Caki2 (cell line): ENCODE measurements around the gene TBCB. TPM values are rescaled to one million over a fixed set of nuclear protein-coding genes. Genes with fewer than 3 reads are reported as not detected.
"Not testable (repeated sequence)": the region's sequence is repeated elsewhere in the genome, so short reads cannot be mapped to it uniquely, and the experiment has no call there.

Experiments used
- DNase-seq: peaks from one replicate; pipeline ENCODE4 v3.0.0-alpha.2; 2015; ENCODE audit warnings: low read depth
- in situ Hi-C: cut with HindIII; loops from 2 replicates; pipeline ENCODE4 v1.10.0; 2016; ENCODE audit warnings: low sequenced_read_pairs, low pct_unique_long_range_greater_than_20kb, mixed read lengths
- total RNA-seq: library from RNA; depleted of rRNA; stranded (reverse); fragments of >200 nt; shearing (Covaris generic); gene quantifications from 2 replicates; pipeline ENCODE4 v1.2.3, GENCODE V29; 2014; ENCODE audit warnings: low replicate concordance; rRNA removed

Gene TBCB
- total RNA-seq, result 369 and 423 TPM in 2 replicates

- in situ Hi-C loops, result no loop called here
- DNase-seq, result peak; percentile 67
Measured at GRCh38 chr19:36115453-36116343, at the start of gene TBCB. TBCB (plus strand) TSS chr19:36115468; CDS start chr19:36115561, 93 bp downstream.

DNA sequence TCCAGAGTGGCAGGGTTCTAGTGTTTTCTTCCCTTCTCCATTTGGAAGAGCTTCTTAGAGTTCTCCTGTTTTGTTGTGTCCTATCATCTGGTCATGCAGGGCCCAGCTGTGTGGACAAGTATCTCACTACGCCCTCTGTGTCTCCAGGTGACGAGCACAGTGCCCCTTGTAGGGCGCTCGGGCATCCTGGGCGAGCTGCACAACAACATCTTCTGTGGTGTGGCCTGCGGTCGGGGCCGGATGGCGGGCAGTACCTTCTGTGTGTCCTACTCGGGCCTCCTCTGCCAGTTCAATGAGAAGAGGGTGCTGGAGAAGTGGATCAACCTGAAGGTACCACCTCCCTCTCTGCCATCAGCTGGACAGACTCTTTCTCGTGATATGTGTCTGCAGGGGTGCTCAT lies 47.6 kb upstream of the TBCB start:
- in situ Hi-C loops, result no loop called here
- DNase-seq, result no peak

- DNase-seq, in situ Hi-C loops: not testable (repeated sequence)
Measured at GRCh38 chr19:36068810-36069499, 46.3 kb upstream of the TBCB start.

DNA sequence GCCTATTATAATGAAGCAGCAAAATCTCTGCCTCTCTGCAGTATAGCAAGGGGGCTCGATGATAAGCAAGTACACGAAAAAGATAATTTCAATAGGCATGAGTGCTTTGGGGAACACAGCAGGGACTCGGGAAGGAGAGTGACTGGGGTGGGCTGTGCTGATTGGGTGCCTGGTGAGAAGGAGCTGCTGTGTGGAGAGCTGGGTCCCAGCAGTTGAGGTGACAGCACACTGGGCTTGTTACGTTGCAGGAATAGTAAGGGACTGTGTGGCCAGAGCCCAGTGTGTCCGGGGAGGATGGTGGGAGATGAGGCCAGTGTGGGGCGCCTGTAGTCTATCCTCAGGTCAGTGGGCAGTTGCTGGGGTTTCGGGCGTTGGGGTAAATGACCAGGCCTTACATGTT lies 43.2 kb upstream of the TBCB start:
- no peak for DNase-seq
- in situ Hi-C loops, result no loop called here

DNA sequence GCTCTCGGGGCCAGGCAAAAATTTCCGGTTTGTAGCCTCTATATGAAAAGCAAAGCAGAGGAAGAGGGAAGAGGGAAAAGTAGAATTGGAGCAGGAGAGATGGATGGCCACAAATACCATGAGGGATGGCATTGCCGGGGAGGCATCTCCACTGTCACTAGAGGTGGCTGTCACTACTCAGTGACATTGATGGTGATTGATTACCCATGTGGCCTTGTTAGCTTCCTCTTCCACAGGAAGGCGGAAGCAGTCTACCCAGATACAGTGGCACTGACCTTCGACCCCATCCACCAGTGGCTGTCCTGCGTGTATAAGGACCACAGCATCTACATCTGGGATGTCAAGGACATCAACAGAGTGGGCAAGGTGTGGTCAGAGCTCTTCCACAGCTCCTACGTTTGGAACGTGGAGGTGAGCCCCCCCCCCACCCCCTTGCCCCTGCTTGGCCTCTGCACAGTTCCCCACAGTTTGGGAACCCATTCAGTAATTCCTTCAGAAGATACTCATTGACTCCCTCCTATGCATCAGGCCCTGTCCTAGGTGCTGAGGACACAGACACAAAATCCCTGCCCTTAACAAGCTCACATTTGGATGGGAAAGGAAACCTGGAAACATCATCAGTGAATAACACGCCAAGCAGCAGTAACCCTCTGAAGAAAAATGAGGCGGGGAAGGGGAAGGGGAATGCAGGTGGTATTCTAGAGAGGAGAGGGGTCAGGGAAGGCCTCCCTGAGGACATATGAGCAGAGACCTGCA lies 42.0 kb upstream of the TBCB start:
- no peak for DNase-seq
- in situ Hi-C loops, result no loop called here

DNA sequence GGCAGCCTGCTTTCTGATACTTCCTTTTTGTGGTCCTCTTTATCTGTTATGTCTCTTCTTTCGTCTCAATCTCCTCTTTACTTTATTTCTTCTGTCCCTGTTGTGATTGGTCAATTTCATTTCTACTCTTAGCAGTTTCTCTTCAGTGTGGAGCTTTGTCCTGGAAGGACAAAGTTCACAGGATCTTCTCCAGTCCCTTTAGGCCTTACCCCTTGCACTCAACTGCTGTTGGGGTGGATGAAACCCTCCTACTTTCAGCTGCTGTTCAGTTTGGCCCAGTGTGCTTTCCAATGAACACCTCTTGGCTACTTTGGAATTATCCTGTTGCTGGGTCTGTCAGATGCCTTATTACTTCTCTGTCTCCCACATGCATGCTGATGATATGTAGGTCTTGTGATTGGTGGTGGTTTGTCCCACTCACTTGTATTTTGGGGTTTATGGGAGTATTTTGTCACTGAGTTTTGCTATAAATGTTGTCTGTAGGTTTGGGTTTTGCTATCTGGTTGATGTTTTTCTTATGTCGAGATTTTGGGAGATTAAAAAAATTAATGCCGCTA lies 35.8 kb upstream of the TBCB start:
- DNase-seq, result no peak
- in situ Hi-C loops, result no loop called here

DNA sequence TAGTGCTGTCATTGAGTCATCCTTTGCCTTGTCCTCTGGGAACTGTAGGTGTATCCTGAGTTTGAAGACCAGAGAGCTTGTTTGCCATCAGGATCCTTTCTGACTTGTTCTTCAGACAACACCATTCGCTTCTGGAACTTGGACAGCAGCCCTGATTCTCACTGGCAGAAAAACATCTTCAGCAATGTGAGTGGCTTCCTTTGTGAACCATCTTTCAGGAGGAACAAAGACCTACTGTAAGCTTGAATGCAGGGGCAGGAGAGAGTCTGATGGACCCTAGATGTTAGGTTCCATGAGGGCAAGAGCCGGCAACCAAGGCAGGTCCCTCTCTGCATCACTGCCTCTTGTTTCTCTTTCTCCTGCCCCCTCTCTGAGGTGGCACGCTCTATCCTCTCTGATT lies 33.9 kb upstream of the TBCB start:
- in situ Hi-C loops, result no loop called here
- no peak for DNase-seq

DNA sequence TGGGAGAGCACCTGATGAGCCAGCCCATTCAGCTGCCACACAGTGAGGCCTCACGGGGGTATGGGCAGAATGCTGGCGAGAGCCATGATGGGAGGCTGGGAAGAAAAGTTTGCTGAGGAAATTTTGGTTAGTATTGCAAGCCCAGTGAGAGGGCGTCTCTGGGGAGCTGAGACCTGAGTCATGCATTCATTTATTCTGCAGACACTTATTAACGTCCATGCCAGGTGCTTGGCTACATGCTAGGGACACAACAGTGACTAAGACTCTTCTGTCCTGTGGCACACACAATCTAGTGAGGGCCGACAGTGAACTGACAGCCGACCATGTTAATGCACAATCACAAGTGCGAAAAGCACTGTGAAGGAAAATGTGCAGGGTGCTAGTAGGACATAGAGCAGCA lies 33.4 kb upstream of the TBCB start:
- in situ Hi-C loops, result no loop called here
- DNase-seq, result no peak

- in situ Hi-C loops, result no loop called here
- no peak for DNase-seq
Measured at GRCh38 chr19:36082916-36083315, 32.4 kb upstream of the TBCB start.

DNA sequence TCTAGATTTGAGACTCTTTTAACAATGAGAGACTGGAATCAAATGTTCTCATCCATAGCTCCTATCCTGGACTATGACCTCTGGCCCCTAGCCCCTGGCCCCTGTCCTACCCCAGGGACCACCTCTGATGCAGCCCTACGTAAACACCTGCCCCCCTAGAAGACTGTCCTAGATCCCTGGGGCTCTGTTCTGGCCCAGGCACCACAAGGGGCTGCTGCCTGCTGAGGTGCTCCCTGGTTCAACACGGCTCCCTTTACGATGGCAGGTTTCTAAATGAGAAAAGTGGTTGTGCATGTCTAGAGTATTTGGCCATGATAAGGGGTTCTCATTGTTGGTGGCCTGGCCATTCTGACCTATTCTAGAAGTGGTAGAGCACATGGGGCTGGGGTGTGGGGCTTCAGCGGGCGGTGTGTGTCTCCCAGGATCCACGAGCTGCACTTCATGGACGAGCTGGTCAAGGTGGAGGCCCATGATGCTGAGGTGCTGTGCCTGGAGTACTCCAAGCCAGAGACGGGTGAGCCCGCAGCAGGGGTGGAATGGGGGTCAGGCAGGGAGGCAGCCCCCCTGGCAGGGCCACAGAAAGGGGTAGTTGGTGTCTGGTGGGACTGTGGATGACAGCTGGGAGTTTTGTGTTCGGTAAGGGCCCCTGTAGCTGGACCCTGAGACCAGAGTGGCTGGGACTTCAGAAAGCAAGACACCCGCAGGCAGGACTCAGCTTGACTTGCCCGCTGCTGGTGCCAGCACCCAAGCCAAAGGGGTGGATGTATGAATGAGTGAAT lies 30.8 kb upstream of the TBCB start:
- in situ Hi-C loops, result no loop called here
- no peak for DNase-seq

GRCh38 chr19:36086326-36086725 lies 28.9 kb upstream of the TBCB start:
- no peak for DNase-seq
- in situ Hi-C loops, result no loop called here

GRCh38 chr19:36089847-36090246 lies 25.4 kb upstream of the TBCB start:
- DNase-seq, result no peak
- in situ Hi-C loops, result no loop called here

- in situ Hi-C loops, result no loop called here
- DNase-seq, result no peak
Measured at GRCh38 chr19:36090910-36091695, 24.2 kb upstream of the TBCB start.

DNA sequence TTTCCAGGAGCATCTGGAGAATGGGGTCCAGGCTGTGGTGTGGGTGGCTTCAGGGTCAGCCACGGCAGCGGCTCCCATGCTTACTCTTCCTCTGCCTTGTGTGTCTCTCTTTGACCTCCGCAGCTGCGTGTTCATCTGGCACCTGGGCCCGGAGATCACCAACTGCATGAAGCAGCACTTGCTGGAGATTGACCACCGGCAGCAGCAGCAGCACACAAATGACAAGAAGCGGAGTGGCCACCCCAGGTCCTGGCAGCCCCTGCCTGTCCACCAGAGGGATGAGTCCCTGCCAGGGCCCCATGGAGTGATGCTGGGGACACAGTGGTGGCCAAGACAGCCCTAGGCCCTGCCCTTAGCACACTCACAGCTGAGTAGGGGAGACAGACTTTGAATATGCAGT lies 22.7 kb upstream of the TBCB start:
- in situ Hi-C loops, result no loop called here
- no peak for DNase-seq

DNA sequence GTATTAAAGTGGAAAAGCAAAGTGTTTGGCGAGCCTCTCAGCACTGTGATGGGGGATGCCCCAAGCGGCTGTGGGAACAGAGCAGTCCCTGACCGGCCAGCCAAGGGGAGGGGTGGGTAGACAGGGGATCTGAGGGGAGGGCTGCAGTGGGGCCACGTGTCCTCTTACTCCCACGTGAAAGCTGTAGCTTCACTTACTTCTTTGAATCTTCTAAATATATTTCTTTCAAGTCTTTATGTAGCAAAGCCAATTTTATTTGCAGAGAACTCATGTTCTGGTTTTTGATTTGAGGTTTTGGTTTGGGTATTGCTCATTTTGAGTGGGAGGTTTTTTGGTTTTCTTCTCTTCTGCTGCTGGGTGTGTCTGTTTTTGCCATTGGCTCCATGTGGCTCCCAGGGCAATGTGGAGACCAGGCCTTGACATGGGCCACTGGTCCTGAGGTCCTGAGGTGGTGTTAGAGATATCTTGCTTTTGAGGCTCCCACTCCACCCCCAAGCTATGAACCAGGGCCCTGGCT lies 22.1 kb upstream of the TBCB start:
- DNase-seq, result no peak
- in situ Hi-C loops, result no loop called here

DNA sequence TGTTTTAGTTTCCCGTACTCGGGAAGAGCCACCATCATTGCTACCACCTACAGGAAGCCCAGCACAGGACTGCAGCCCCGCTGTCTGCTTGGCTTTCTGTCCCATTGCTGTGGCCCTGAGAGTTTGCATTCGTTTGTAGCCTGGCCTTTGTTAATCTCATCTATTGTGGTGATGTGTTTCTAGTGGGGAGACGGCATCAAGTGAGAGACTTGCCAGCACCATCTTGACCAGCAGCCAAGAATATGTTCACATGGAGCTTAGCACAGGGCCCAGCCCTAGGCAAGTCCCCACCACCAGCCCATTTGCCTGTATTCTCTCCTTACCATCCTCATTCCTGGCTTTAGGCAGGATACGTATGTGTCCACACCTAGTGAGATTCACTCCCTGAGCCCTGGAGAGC lies 21.6 kb upstream of the TBCB start:
- no peak for DNase-seq
- in situ Hi-C loops, result no loop called here

DNA sequence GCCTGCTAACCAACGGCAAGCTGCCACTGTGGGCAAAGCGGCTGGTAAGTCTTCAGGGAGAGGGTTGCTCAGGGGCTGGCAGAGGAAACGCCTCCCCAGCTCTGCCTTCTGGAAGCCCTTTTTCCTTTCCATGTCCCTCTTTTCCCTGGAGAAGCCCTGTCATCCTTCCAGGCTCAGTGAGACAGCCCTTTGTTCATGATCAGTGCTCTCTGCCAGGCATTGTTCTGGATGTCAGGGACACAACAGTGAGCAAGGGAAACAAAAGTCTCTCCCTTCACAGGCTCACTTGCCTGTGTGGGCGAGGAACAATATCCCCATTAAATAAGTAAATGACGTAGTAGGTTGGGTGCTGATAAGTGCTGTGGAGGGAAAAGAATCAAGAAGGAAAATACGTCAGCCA lies 18.2 kb upstream of the TBCB start:
- no peak for DNase-seq
- in situ Hi-C loops, result no loop called here
